NCI-H1930 (cell line): ENCODE data around the gene ZMYM2.
"Not testable (repeated sequence)": the region's sequence is repeated elsewhere in the genome, so short reads cannot be mapped to it uniquely, and the experiment has no call there.

Source experiments
- DNase-seq, 2 experiments: peaks; one replicate each; lab custom pipeline; 2025; lab: John Stamatoyannopoulos, UW

The ZMYM2 gene

GRCh38 chr13:19982447-19983043, 24.0 kb downstream of the ZMYM2 start:
- no peak for DNase-seq

GRCh38 chr13:19984430-19985218, 26.1 kb downstream of the ZMYM2 start:
- no peak for DNase-seq

- DNase-seq: no peak
These were observed 26.7 kb downstream of the ZMYM2 start for GRCh38 chr13:19985219-19985556.

GRCh38 chr13:19991531-19991930, 33.0 kb downstream of the ZMYM2 start:
- DNase-seq: no peak

GRCh38 chr13:19993024-19993423, 34.5 kb downstream of the ZMYM2 start:
- DNase-seq: no peak

- DNase-seq: no peak
These were observed 40.4 kb downstream of the ZMYM2 start for GRCh38 chr13:19998960-19999359.

- no peak for DNase-seq
These were observed 41.6 kb downstream of the ZMYM2 start for GRCh38 chr13:20000062-20000552.

- no peak for DNase-seq
These were observed 43.1 kb downstream of the ZMYM2 start for GRCh38 chr13:20001366-20002190.

- DNase-seq: no peak
These were observed 44.3 kb downstream of the ZMYM2 start for GRCh38 chr13:20002787-20003186.

- DNase-seq: no peak
These were observed 47.7 kb downstream of the ZMYM2 start for GRCh38 chr13:20006206-20006605.

GRCh38 chr13:20015763-20016162, 57.2 kb downstream of the ZMYM2 start:
- no peak for DNase-seq

- DNase-seq: no peak
These were observed 58.3 kb downstream of the ZMYM2 start for GRCh38 chr13:20016649-20017364.

GRCh38 chr13:20017365-20017711, 58.8 kb downstream of the ZMYM2 start:
- no peak for DNase-seq

GRCh38 chr13:20019043-20019442, 60.5 kb downstream of the ZMYM2 start:
- DNase-seq: no peak

GRCh38 chr13:20024702-20025101, 66.2 kb downstream of the ZMYM2 start:
- DNase-seq: no peak

- no peak for DNase-seq
These were observed 70.4 kb downstream of the ZMYM2 start for GRCh38 chr13:20028953-20029352.

- no peak for DNase-seq
These were observed 75.0 kb downstream of the ZMYM2 start for GRCh38 chr13:20033486-20033885.

GRCh38 chr13:20035130-20035529, 76.6 kb downstream of the ZMYM2 start:
- DNase-seq: no peak

GRCh38 chr13:20037908-20038307, 79.4 kb downstream of the ZMYM2 start:
- no peak for DNase-seq

- not testable (repeated sequence) for DNase-seq
These were observed 84.1 kb downstream of the ZMYM2 start for GRCh38 chr13:20042603-20043002.

GRCh38 chr13:20043207-20043925, 84.8 kb downstream of the ZMYM2 start:
- DNase-seq: no peak

GRCh38 chr13:20044086-20044485, 85.6 kb downstream of the ZMYM2 start:
- DNase-seq: no peak
